ENCODE data around the gene IGF2.

- TF ChIP-seq ZNF274 (IDR thresholded peaks at IDR 0.05; ENCODE audit: low read depth, low read length) = no peak
- TF ChIP-seq YY1 (IDR thresholded peaks at IDR 0.05; ENCODE audit: insufficient read depth, insufficient read length) = no peak
These were observed 19.1 kb upstream of the IGF2 start for GRCh38 chr11:2158296-2158737.
